ENCODE results near the gene OR52W1.

The OR52W1 gene

GRCh38 chr11:6199174-6199810, at the start of gene OR52W1:
Gene OR52W1 (plus strand): TSS chr11:6199224. CDS start chr11:6199224, 0 bp downstream.
- H3K4me3 ChIP-seq (ENCODE audit: low read length), result no peak within 1 kb of the TSS
- no peak for TF ChIP-seq ZNF274 (IDR thresholded peaks at IDR 0.05; ENCODE audit: low read depth, low read length)

DNA sequence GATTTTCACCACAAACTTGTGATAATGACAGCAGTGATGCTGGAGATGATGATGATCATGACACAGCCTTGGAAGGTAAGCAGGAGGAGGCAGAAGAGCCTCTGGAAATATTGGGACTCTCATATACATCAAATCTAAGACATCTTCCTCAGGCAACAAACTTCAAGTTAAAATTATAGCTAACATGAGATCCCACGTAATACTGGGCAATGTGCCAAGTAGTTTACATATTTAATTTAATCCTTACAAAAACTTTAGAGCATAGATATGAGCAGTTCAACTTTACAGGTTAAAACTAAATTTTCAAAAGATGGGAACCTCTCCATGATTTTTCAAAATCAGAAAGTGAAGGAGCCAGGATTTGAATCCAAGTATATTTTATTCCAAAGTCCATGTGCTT, 47.9 kb upstream of the OR52W1 start:
- no peak for TF ChIP-seq ZNF274 (IDR thresholded peaks at IDR 0.05; ENCODE audit: low read depth, low read length)

GRCh38 chr11:6152126-6152525, 46.9 kb upstream of the OR52W1 start:
- TF ChIP-seq ZNF274 (IDR thresholded peaks at IDR 0.05; ENCODE audit: low read depth, low read length), result no peak
- no peak overlapping the region for H3K4me3 ChIP-seq (ENCODE audit: low read length)

More for the DNA sequence above, 47.9 kb upstream of the OR52W1 start:
- no peak overlapping the region for H3K4me3 ChIP-seq (ENCODE audit: low read length)

DNA sequence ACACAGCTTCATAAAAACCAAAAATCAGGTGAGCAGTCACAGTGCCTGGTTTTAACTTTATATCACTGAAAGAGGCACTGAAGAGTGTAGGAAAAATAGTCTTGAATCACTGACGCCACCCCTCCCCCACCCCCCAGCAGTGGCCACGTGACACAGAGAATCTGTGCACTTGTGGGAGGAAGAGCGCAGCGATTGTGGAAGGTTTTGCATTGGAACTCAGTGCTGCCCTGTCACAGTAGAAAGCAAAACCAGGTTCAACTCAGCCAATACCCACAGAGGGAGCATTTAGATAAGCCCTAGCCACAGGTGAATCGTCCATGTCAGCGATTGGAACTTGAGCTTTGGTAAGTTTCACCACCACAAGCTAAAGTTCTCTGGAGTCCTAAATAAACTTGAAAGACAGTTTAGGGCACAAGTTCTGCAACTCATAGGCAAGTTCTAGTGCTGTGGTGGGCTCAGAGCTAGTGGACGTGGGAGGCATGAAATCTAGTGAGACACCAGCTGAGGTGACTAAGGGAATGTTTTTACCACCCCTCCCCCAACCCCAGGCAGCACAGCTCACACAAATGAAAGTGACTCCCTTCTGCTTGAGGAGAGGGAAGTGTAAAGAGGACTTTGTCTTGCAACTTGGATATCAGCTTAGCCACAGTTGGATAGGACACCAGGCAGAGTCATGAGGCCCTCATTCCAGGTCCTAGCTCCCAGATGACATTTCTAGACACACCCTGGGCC, 42.2 kb upstream of the OR52W1 start:
- no peak for TF ChIP-seq ZNF274 (IDR thresholded peaks at IDR 0.05; ENCODE audit: low read depth, low read length)
- no peak overlapping the region for H3K4me3 ChIP-seq (ENCODE audit: low read length)

DNA sequence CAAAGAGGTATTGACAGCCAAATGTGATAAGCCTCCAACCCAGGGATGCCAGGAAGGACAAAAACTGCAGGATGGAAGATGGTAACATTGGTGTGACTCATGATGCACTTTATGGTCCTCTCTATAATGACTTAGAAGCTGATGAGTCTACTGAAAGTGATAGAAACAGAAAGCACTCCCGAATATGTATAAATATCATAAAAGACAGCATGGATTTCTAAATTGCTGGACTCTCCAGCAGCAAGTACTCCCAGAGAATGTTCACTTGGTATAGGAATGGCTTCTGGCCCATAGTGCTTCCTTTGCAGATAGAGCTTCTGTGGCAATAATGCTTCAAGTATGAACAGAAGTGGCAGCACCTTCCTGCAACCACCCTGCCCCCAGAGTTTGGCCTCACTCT, 28.8 kb upstream of the OR52W1 start, which contains the start of gene OR52B2:
OR52B2 (minus strand) TSS at position 101 of the 400 bp plus-strand sequence; CDS start at position 101, 0 bp downstream.
- H3K4me3 ChIP-seq (ENCODE audit: low read length), result no peak within 1 kb of the TSS
- TF ChIP-seq ZNF274 (IDR thresholded peaks at IDR 0.05; ENCODE audit: low read depth, low read length), result no peak

- TF ChIP-seq ZNF274 (IDR thresholded peaks at IDR 0.05; ENCODE audit: low read depth, low read length), result no peak
- H3K4me3 ChIP-seq (ENCODE audit: low read length), result no peak overlapping the region
These were observed 23.6 kb upstream of the OR52W1 start for GRCh38 chr11:6175440-6175839.

DNA sequence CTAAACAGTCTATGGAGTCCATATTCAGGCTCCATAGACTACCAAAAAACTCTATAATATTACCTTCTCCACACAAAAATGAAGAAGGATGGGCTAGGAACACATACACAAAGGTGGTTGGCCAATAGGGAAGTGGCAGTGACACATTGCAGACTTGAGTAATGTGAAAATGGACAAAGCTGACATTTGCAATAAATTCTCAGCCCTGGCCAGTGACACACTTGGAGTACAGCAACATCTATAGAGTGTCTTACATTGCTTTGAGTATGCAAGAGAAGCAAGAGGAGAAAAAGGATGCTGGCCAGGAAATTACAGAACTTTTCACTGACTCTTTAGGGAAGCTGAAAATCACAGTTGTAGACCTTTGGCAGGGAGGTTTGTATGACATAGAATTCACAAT, 7.3 kb upstream of the OR52W1 start:
- no peak for TF ChIP-seq ZNF274 (IDR thresholded peaks at IDR 0.05; ENCODE audit: low read depth, low read length)

DNA sequence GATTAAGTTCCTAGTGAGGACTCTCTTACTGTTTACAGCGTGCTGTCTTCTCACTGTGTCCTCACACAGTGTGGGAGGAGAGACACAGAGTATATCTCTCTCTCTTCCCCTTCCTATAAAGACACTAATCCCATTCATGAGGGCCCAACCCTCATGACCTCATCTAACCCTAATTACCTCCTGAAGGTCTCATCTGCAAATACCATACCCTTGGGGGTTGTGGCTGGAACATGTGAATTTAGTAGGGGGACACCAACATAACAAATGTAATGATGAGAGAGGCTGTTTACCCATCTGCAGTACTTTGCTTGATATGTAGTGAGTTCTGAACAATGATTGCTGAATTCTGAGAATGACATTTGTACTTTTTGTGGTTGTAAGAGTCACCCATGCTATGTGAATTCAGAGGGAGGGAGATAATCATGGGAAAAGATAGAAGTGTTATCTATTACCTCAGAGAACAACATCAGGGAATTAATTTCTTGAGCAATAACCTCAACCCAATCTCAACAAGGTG, 4.9 kb upstream of the OR52W1 start:
- no peak for TF ChIP-seq ZNF274 (IDR thresholded peaks at IDR 0.05; ENCODE audit: low read depth, low read length)

More for the DNA sequence above, 7.3 kb upstream of the OR52W1 start:
- no peak overlapping the region for H3K4me3 ChIP-seq (ENCODE audit: low read length)

DNA sequence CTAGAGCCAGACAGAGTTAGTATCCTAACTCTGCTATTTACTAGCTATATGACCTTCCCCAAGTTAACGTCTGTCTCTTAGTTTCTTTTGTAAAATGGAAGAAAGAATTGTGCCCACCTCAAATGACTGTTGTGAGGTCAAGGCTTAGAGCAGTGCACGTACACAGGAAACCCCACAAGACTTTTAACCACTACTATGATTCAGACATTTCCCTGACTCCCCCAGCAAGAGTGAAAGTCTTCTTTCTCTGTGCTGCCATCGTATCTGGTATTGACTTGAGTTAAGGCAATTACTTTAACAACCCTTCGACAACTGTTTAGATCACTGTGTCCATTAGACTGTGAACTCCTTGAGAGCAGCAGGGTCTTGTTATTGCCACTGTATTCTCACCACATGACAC, 2.6 kb upstream of the OR52W1 start:
- H3K4me3 ChIP-seq (ENCODE audit: low read length), result no peak overlapping the region

More for the DNA sequence above, 4.9 kb upstream of the OR52W1 start:
- no peak overlapping the region for H3K4me3 ChIP-seq (ENCODE audit: low read length)

DNA sequence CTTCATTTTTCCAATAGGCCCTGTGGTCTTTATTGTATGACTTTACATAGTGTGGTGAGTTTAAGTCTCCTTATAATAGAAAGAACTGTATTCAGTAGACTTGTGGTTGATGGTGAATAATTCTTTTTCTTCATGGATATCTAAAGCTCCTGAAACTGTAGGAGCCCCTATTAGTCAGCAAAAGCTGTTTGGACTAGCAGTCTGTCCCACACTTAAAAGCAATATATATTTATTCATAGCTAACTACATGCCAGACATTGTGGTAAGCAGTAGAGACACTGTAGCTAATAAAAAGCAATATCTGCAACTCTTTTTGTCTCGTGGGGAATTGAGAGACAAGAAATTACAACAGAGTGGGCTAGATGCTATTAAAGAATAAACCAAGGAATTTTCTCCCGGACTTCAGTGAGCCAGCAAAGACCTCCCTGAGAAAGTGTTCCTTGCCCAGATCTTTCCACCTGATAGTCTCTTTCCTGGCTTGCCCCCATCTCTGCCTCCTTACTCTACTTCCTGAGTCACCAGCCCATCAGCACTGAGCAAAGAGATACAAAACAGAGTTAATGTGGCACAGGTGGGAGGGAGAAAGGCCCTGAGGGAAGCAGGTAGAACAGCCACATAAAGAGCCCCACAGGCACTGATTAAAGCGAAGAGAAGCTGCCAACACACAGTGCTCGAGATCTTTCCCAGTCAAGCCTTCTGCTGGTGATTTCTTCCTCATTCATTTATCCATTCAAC, 1.4 kb upstream of the OR52W1 start:
- no peak overlapping the region for H3K4me3 ChIP-seq (ENCODE audit: low read length)
- no peak for TF ChIP-seq ZNF274 (IDR thresholded peaks at IDR 0.05; ENCODE audit: low read depth, low read length)

More for the DNA sequence above, 2.6 kb upstream of the OR52W1 start:
- no peak for TF ChIP-seq ZNF274 (IDR thresholded peaks at IDR 0.05; ENCODE audit: low read depth, low read length)

- TF ChIP-seq ZNF274 (IDR thresholded peaks at IDR 0.05; ENCODE audit: low read depth, low read length), result no peak
- no peak overlapping the region for H3K4me3 ChIP-seq (ENCODE audit: low read length)
These were observed 2.0 kb downstream of the OR52W1 start for GRCh38 chr11:6200975-6201374.

GRCh38 chr11:6201481-6201880, 2.5 kb downstream of the OR52W1 start:
- TF ChIP-seq ZNF274 (IDR thresholded peaks at IDR 0.05; ENCODE audit: low read depth, low read length), result no peak
- H3K4me3 ChIP-seq (ENCODE audit: low read length), result no peak overlapping the region

GRCh38 chr11:6202041-6202440, 3.0 kb downstream of the OR52W1 start:
- no peak for TF ChIP-seq ZNF274 (IDR thresholded peaks at IDR 0.05; ENCODE audit: low read depth, low read length)
- no peak overlapping the region for H3K4me3 ChIP-seq (ENCODE audit: low read length)

GRCh38 chr11:6203327-6203726, 4.3 kb downstream of the OR52W1 start:
- no peak for TF ChIP-seq ZNF274 (IDR thresholded peaks at IDR 0.05; ENCODE audit: low read depth, low read length)
- no peak overlapping the region for H3K4me3 ChIP-seq (ENCODE audit: low read length)

Data from GM08714 (cell line).